Cardiac muscle cell (in vitro differentiated cells and primary cell): Measurements from ENCODE around the gene LRRFIP2. TPM values are rescaled to one million over a fixed set of nuclear protein-coding genes. Genes with fewer than 3 reads are reported as not detected.

Experiments used
- DNase-seq, 2 donors: peaks; one replicate each; pipeline versions ENCODE4 v3.0.0 to v3.0.0-alpha.2; 2010 to 2017; ENCODE audit warnings: low read depth in 1 of 2, low spot score in 1 of 2
- H3K27ac ChIP-seq: fragments of 200-600 bp; sonication (generic); 2 replicates; pipeline ENCODE4 v1.5.1; 2016
- H3K27me3 ChIP-seq: fragments of 200-600 bp; sonication (generic); 2 replicates; pipeline ENCODE4 v1.6.0; 2016; ENCODE audit warnings: control low read depth
- H3K36me3 ChIP-seq: fragments of 200-600 bp; sonication (generic); 2 replicates; pipeline ENCODE4 v1.5.1; 2016; ENCODE audit warnings: control low read depth
- H3K4me1 ChIP-seq: fragments of 200-600 bp; sonication (generic); 2 replicates; pipeline ENCODE4 v1.8.1; 2017; ENCODE audit warnings: low read depth, mild to moderate bottlenecking, mixed run types
- H3K4me3 ChIP-seq: fragments of 200-600 bp; sonication (generic); 2 replicates; pipeline ENCODE4 v1.5.1; 2016; ENCODE audit warnings: mild to moderate bottlenecking
- H3K9me3 ChIP-seq: fragments of 200-600 bp; sonication (generic); 2 replicates; pipeline ENCODE4 v1.5.1; 2017; ENCODE audit warnings: low read depth, mild to moderate bottlenecking, control low read depth
- polyA plus RNA-seq: library from polyadenylated mRNA; unstranded; fragments of >200 nt; fragmentation: Nextera tagmentation; extraction: Ambion mirVana; gene quantifications from 2 replicates; pipeline ENCODE4 v1.2.1, GENCODE V29; 2016
- total RNA-seq: library from RNA; depleted of rRNA; stranded (reverse); fragments of >200 nt; gene quantifications from 2 replicates; pipeline ENCODE4 v1.2.3, GENCODE V29; 2016
- TF ChIP-seq, protein P1 (sequence below): IDR thresholded peaks from 2 replicates; pipeline ENCODE4 v1.5.1; 2012; ENCODE audit warnings: low read depth, mild to moderate bottlenecking, low read length

The LRRFIP2 gene
- total and polyA plus RNA-seq, 2 experiments from 2014 or later, result 55.9 to 92.6 TPM

DNA sequence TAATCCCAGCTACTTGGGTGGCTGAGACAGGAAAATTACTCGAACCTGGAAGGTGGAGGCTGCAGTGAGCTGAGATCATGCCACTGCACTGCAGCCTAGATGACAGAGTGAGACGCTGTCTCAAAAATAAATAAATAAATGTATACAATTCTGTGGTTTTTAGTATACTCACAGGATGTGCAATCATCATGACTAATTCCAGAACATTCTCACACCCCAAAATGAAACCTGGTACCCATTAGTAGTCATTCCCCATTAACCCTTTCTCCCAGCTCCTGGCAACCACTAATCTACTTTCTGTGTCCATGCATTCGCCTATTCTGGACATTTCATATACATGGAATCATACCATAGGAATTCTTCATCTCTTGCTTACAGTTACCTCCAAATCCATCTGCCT lies 44.5 kb downstream of the LRRFIP2 start:
- Histone ChIP-seq H3K36me3 (no peaks in the 10 kb centered on the region), H3K27me3 (no peaks in the 10 kb centered on the region), H3K27ac (no peak overlapping the region), H3K4me1 (peaks cover 26% of the 10 kb centered on the region), H3K4me3 (no peak overlapping the region), H3K9me3 (no peaks in the 10 kb centered on the region)
- DNase-seq, result no peak
- TF ChIP-seq, protein P1, sequence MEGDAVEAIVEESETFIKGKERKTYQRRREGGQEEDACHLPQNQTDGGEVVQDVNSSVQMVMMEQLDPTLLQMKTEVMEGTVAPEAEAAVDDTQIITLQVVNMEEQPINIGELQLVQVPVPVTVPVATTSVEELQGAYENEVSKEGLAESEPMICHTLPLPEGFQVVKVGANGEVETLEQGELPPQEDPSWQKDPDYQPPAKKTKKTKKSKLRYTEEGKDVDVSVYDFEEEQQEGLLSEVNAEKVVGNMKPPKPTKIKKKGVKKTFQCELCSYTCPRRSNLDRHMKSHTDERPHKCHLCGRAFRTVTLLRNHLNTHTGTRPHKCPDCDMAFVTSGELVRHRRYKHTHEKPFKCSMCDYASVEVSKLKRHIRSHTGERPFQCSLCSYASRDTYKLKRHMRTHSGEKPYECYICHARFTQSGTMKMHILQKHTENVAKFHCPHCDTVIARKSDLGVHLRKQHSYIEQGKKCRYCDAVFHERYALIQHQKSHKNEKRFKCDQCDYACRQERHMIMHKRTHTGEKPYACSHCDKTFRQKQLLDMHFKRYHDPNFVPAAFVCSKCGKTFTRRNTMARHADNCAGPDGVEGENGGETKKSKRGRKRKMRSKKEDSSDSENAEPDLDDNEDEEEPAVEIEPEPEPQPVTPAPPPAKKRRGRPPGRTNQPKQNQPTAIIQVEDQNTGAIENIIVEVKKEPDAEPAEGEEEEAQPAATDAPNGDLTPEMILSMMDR, result no peak

DNA sequence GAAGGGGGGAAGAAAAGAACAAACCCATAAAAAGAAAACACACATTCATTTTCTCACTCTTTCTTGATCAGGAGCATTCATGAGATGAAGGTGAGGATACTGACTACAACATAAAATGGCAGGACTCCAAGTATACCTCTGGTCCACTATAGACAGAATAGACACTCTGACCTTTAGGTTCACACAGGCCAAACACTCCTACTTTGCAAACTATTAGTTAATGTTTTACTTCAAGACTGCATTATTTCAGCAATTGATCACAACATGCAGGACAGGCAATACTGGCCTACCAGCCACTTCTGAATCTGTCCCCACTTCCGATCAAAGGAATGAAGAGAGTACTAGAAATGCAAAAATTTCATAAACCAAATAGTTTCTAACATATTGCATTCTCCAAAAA lies 47.0 kb downstream of the LRRFIP2 start:
- DNase-seq, result no peak
- Histone ChIP-seq H3K9me3 (no peaks in the 10 kb centered on the region), H3K4me3 (no peak overlapping the region), H3K27me3 (no peaks in the 10 kb centered on the region), H3K36me3 (no peaks in the 10 kb centered on the region), H3K27ac (no peak overlapping the region), H3K4me1 (peaks cover 36% of the 10 kb centered on the region)
- TF ChIP-seq, protein P1, result no peak

DNA sequence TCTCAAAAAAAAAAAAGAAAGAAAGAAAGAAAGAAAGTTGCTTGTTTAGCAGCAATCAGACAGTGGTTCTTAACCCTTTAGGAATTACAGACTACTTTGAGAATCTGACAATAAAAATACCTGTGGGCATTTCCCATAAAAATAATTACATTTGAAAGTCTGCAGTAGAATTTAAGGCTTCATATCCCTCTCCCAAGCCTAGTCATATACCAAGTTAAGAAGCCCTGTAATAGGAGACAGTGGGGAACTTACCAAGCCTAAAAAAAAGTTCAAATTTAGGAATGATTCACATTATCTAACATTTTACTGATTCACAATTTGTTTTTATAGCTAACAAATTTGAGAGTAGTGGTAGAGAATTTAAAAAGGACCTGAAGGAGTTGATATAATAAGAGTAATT lies 47.5 kb downstream of the LRRFIP2 start:
- Histone ChIP-seq H3K27ac (no peak overlapping the region), H3K4me3 (no peak overlapping the region), H3K36me3 (no peaks in the 10 kb centered on the region), H3K27me3 (no peaks in the 10 kb centered on the region), H3K9me3 (no peaks in the 10 kb centered on the region), H3K4me1 (peaks cover 31% of the 10 kb centered on the region)
- no peak for DNase-seq
- TF ChIP-seq, protein P1, result no peak

DNA sequence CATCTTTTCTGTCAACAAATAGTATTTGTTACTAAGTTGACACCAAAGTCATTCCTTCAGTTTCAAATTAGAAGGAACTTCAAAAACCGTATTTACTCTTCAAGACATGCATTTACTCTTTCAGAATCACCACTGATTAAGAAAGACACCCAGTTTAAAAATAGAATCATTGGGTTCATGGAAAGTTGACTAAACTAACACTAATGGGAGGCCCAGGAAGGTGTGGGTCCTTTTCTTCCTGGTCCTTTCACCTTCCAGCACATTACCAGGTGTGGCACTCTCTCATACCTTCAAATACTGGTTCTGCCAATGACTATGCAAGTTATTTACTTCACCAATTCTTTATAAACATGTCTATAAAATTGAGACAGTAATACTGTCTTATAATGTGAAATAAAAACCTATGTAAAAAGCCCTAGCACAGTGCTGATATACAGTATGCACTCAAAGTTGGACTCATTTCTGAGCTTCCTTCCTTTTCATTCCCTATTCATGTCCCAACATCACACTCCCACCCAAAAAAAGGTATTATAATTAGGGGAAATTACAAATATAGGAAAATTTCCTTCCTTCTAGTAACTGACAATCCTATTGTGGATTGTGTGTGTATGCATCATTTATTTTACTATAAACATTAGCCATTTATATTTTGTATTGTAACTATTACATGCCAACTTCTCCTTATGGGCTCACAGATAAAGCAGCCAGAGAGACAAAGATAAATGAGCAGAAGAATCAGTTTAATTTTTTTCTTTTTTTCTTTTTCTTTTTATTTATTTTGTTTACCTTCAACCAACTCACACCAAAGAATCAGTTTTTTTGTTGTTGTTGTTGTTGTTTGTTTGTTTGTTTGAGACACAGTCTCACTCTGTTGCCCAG lies 48.9 kb downstream of the LRRFIP2 start:
- TF ChIP-seq, protein P1, result no peak
- Histone ChIP-seq H3K4me3 (no peak overlapping the region), H3K27ac (peak overlapping the region; percentile 51), H3K4me1 (peaks cover 19% of the 10 kb centered on the region), H3K27me3 (no peaks in the 10 kb centered on the region), H3K9me3 (no peaks in the 10 kb centered on the region), H3K36me3 (no peaks in the 10 kb centered on the region)
- no peak for DNase-seq

GRCh38 chr3:37124435-37124834 lies 49.9 kb downstream of the LRRFIP2 start:
- no peaks in the 10 kb centered on the region for H3K9me3 ChIP-seq
- TF ChIP-seq, protein P1, result no peak
- peak overlapping the region; percentile 51 for H3K27ac ChIP-seq
- H3K27me3 ChIP-seq, result no peaks in the 10 kb centered on the region
- H3K4me3 ChIP-seq, result no peak overlapping the region
- DNase-seq, result peak in 1 of 2 donors; percentile 33
- peaks cover 19% of the 10 kb centered on the region for H3K4me1 ChIP-seq
- H3K36me3 ChIP-seq, result no peaks in the 10 kb centered on the region
